Measurements from ENCODE around the gene C20orf173.
A peak's percentile ranks its signal among the peaks of the same experiment; 100 is the strongest.

The C20orf173 gene

GRCh38 chr20:35478804-35479472 is 50.5 kb downstream of the C20orf173 start:
- Histone ChIP-seq H3K9me3 (ENCODE audit: insufficient read depth, low read length, severe bottlenecking) (peaks cover 2% of the 10 kb centered on the region), H3K36me3 (ENCODE audit: insufficient read depth, low read length) (peaks cover 83% of the 10 kb centered on the region), H3K4me2 (ENCODE audit: insufficient read depth, low read length) (no peak overlapping the region), H3K4me3 (ENCODE audit: low read depth in 1 of 2, low read length in 2 of 2) (no peak overlapping the region), H2AFZ (ENCODE audit: low read depth, low read length) (no peak overlapping the region), H3K79me2 (ENCODE audit: insufficient read depth, low read length) (peaks cover 8% of the 10 kb centered on the region), H3K9ac (ENCODE audit: low read depth, low read length) (no peak overlapping the region), H4K20me1 (ENCODE audit: insufficient read depth, low read length) (peaks cover 7% of the 10 kb centered on the region; the same call in 1 of the 2 replicates), H3K27me3 (ENCODE audit: insufficient read depth, low read length, poor library complexity) (no peaks in the 10 kb centered on the region), H3K4me1 (ENCODE audit: insufficient read depth, low read length) (no peaks in the 10 kb centered on the region), H3K27ac (ENCODE audit: low read length) (no peak overlapping the region)
- DNase-seq (peak; percentile 52), ATAC-seq (ENCODE audit: insufficient read depth, low read depth) (peak; percentile 73)
- TF ChIP-seq CTCF (IDR thresholded peaks at IDR 0.05; ENCODE audit: borderline replicate concordance, extremely low read depth, low read length, poor library complexity, severe bottlenecking), result peak; percentile 61
- no peak for TF ChIP-seq EZH2 (IDR thresholded peaks at IDR 0.05; ENCODE audit: borderline replicate concordance, low read depth, low read length, severe bottlenecking)
